Femur (tissue), 1 donor: ENCODE data around the gene TAF12.
"Not testable (repeated sequence)": the region's sequence is repeated elsewhere in the genome, so short reads cannot be mapped to it uniquely, and the experiment has no call there.

Source experiments
- DNase-seq: peaks from one replicate; pipeline ENCODE4 v3.0.0-alpha.2; 2017

The TAF12 gene

GRCh38 chr1:28580722-28581530 is 61.9 kb downstream of the TAF12 start:
- DNase-seq, result peak; percentile 28

GRCh38 chr1:28579401-28579800 is 63.5 kb downstream of the TAF12 start:
- DNase-seq, result no peak

- DNase-seq, result no peak
These were observed 64.1 kb downstream of the TAF12 start for GRCh38 chr1:28578696-28579218.

- no peak for DNase-seq
These were observed 64.9 kb downstream of the TAF12 start for GRCh38 chr1:28577738-28578536.

- DNase-seq, result no peak
These were observed 65.7 kb downstream of the TAF12 start for GRCh38 chr1:28577052-28577678.

GRCh38 chr1:28573564-28573963 is 69.3 kb downstream of the TAF12 start:
- DNase-seq, result no peak

- DNase-seq, result not testable (repeated sequence)
These were observed 70.0 kb downstream of the TAF12 start for GRCh38 chr1:28572891-28573290.

GRCh38 chr1:28571911-28572310 is 71.0 kb downstream of the TAF12 start:
- no peak for DNase-seq

- DNase-seq, result no peak
These were observed 75.9 kb downstream of the TAF12 start for GRCh38 chr1:28566931-28567330.

- no peak for DNase-seq
These were observed 77.1 kb downstream of the TAF12 start for GRCh38 chr1:28565726-28566125.

GRCh38 chr1:28565040-28565439 is 77.8 kb downstream of the TAF12 start:
- no peak for DNase-seq

- no peak for DNase-seq
These were observed 78.6 kb downstream of the TAF12 start for GRCh38 chr1:28564310-28564709.

GRCh38 chr1:28560886-28561285 is 82.0 kb downstream of the TAF12 start:
- DNase-seq, result no peak
